Psoas muscle (tissue), 8 donors: ENCODE results near the gene LOXL4. TPM values are rescaled to one million over a fixed set of nuclear protein-coding genes. Genes with fewer than 3 reads are reported as not detected.

Experiments used
- ATAC-seq, 4 donors: fragments of 200-7000 bp; cut with Tn5 transposase; one replicate each; pipeline ENCODE4 v1.9.1; 2020; ENCODE audit warnings: moderate library complexity in 3 of 4, mild to moderate bottlenecking in 2 of 4
- DNase-seq, 2 donors: peaks; one replicate each; pipeline ENCODE4 v3.0.0-alpha.2; 2020
- H3K27ac ChIP-seq: fragments of 200-600 bp; one replicate; pipeline ENCODE4 v1.8.0; 2022
- H3K27me3 ChIP-seq, 3 donors: fragments of 200-600 bp in 1 of 3; one replicate each; pipeline versions ENCODE4 v1.6.1 to v1.8.0; 2013 to 2022; ENCODE audit warnings: low read length in 2 of 3, mild to moderate bottlenecking in 2 of 3, moderate library complexity in 1 of 3; ENCODE audit not compliant: insufficient read depth in 3 of 3
- H3K36me3 ChIP-seq, 2 donors: fragments of 200-600 bp in 1 of 2; one replicate each; pipeline versions ENCODE4 v1.6.1 to v1.8.0; 2013 to 2022; ENCODE audit warnings: low read depth in 1 of 2, mild to moderate bottlenecking in 1 of 2, moderate library complexity in 1 of 2; ENCODE audit not compliant: insufficient read depth in 1 of 2
- H3K4me1 ChIP-seq: fragments of 200-600 bp; one replicate; pipeline ENCODE4 v1.8.0; 2022
- H3K4me3 ChIP-seq: fragments of 200-600 bp; one replicate; pipeline ENCODE4 v1.8.0; 2022; ENCODE audit warnings: mild to moderate bottlenecking
- H3K9me3 ChIP-seq: fragments of 200-600 bp; one replicate; pipeline ENCODE4 v1.8.0; 2022
- CTCF ChIP-seq: fragments of 200-600 bp; IDR thresholded peaks from one replicate; pipeline ENCODE4 v1.8.0; 2022; ENCODE audit warnings: antibody characterized with exemption
- WGBS, 3 donors: extraction: QIAGEN DNeasy Blood & Tissue Kit; methylation state at CpG; one replicate each; pipeline versions ENCODE4 v1.1.6 to v1.1.7; 2013; 5-methylcytosine and 5-hydroxymethylcytosine counted together
- intact Hi-C, 2 donors: fragments of 100-400 bp; cut with DNase I; formaldehyde crosslinking; loops; one replicate each; pipeline versions ENCODE4 v1.11.0 to v1.14.2; 2022
- polyA plus RNA-seq, 3 donors: library from polyadenylated mRNA; stranded (reverse); fragments of 200-250 nt; gene quantifications; one replicate each; pipeline ENCODE4 v1.2.3, GENCODE V29; 2013
- total RNA-seq, 4 donors: library from RNA; stranded (reverse); fragmentation: NEBNext Ultra II Directional in 2 of 4; extraction: Animal tissue kit (Norgen Biotek cat#: 25700) in 2 of 4; gene quantifications; one replicate each; pipeline versions ENCODE4 v1.2.1 to v1.2.4, GENCODE V29; 2021 to 2023
- donor health status: healthy with polysubstance abuse.
- donor health status: DM: no; HTN: no; CAD: no; lungs with moderate emphysema.
- donor health status: Bipolar disorder and iron deficiency.
- donor health status: healthy.
- donor health status: DM: yes; HTN: yes; CAD: no.
- donor health status: DM: no; HTN: no; CAD: no.
- donor health status: DM: no; HTN: no; CAD: no.
- donor health status: DM: yes; HTN: yes; CAD: no.

The LOXL4 gene
- total and polyA plus RNA-seq, 7 donors = 2.9 to 26.3 (median 7.4) TPM

GRCh38 chr10:98246911-98247805 lies 20.8 kb downstream of the LOXL4 start:
- Histone ChIP-seq H3K36me3 (peaks cover 4 to 60% of the 10 kb centered on the region in 2 donors), H3K27me3 (no peaks in the 10 kb centered on the region), H3K9me3 (no peaks in the 10 kb centered on the region), H3K4me1 (peaks cover 38% of the 10 kb centered on the region), H3K27ac (peak overlapping the region; percentile 59), H3K4me3 (no peak overlapping the region)
- intact Hi-C loops = loop anchor here in 1 of 2 donors (10.0 kb wide), 1 partner anchor 998 kb away; no protein-coding TSS in a partner anchor
- peak in 1 of 2 donors; percentile 68 for DNase-seq
- TF ChIP-seq CTCF = no peak
- ATAC-seq = peak; percentile 68 to 92 (median 84)
- 32 to 42% (median 37%) methylated on average over 6 of the region's 6 CpGs for WGBS, 3 donors

- WGBS, 3 donors = 32 to 61% (median 41%) methylated on average over 2 of the region's 2 CpGs
- peak overlapping the region; percentile 19 for H3K27ac ChIP-seq
- ATAC-seq (peak in 3 of 4 donors; percentile 38 to 66 (median 57)), DNase-seq (peak in 1 of 2 donors; percentile 53)
- H3K4me3 ChIP-seq = no peak overlapping the region
- H3K9me3 ChIP-seq = no peaks in the 10 kb centered on the region
- TF ChIP-seq CTCF = no peak
- intact Hi-C loops = loop anchor here in 1 of 2 donors (10.0 kb wide), 1 partner anchor 1000 kb away; no protein-coding TSS in a partner anchor
- H3K36me3 ChIP-seq = peaks cover 4 to 39% of the 10 kb centered on the region in 2 donors
- H3K27me3 ChIP-seq = no peaks in the 10 kb centered on the region
- peaks cover 38% of the 10 kb centered on the region for H3K4me1 ChIP-seq
These were observed 23.4 kb downstream of the LOXL4 start for GRCh38 chr10:98244586-98244985.

- no peak for ATAC-seq
- Histone ChIP-seq H3K27me3 (no peaks in the 10 kb centered on the region), H3K4me1 (peaks cover 38% of the 10 kb centered on the region), H3K9me3 (no peaks in the 10 kb centered on the region), H3K36me3 (peaks cover 4 to 35% of the 10 kb centered on the region in 2 donors), H3K27ac (no peak overlapping the region), H3K4me3 (no peak overlapping the region)
- DNase-seq = no peak
- no peak for TF ChIP-seq CTCF
- 67 to 94% (median 68%) methylated on average over 5 of the region's 5 CpGs for WGBS, 3 donors
- intact Hi-C loops = loop anchor here in 1 of 2 donors (10.0 kb wide), 1 partner anchor 1001 kb away; no protein-coding TSS in a partner anchor
These were observed 23.9 kb downstream of the LOXL4 start for GRCh38 chr10:98244141-98244540.

- TF ChIP-seq CTCF = peak; percentile 48
- peaks cover 38% of the 10 kb centered on the region for H3K4me1 ChIP-seq
- DNase-seq (no peak), ATAC-seq (no peak)
- H3K27me3 ChIP-seq = no peaks in the 10 kb centered on the region
- no peak overlapping the region for H3K27ac ChIP-seq
- peaks cover 4 to 26% of the 10 kb centered on the region in 2 donors for H3K36me3 ChIP-seq
- no peak overlapping the region for H3K4me3 ChIP-seq
- intact Hi-C loops = loop anchor here in 1 of 2 donors (10.0 kb wide), 1 partner anchor 1002 kb away; no protein-coding TSS in a partner anchor
- WGBS, 3 donors = 69 to 83% (median 74%) methylated on average over 1 of the region's 1 CpG
- H3K9me3 ChIP-seq = no peaks in the 10 kb centered on the region
These were observed 25.2 kb downstream of the LOXL4 start for GRCh38 chr10:98242823-98243222.
